Breast epithelium (tissue), 3 donors: ENCODE measurements around the gene PPP1CB.

Source experiments
- CTCF ChIP-seq, 3 donors: fragments of 450-650 bp; IDR thresholded peaks; one replicate each; pipeline ENCODE4 v1.5.1; 2016 to 2017; ENCODE audit warnings: antibody characterized with exemption in 3 of 3, mild to moderate bottlenecking in 3 of 3, moderate library complexity in 3 of 3
- POLR2A ChIP-seq: fragments of 450-650 bp; IDR thresholded peaks from one replicate; pipeline ENCODE4 v1.6.1; 2016; ENCODE audit warnings: antibody characterized with exemption, mild to moderate bottlenecking, moderate library complexity

GRCh38 chr2:28822036-28822435 lies 70.4 kb downstream of the PPP1CB start:
- TF ChIP-seq CTCF (IDR thresholded peaks at IDR 0.05) (no peak), POLR2A (no peak)
